Activated CD8-positive, alpha-beta T cell treated with anti-CD3 and anti-CD28 coated beads for 36 hours (primary cell): ENCODE data around the gene C5orf46. TPM values are rescaled to one million over a fixed set of nuclear protein-coding genes. Genes with fewer than 3 reads are reported as not detected.

Experiments
- ATAC-seq: fragments of 200-7000 bp; cut with Tn5 transposase; one replicate; pipeline ENCODE4 v1.10.0; 2021; ENCODE audit warnings: mild to moderate bottlenecking, moderate library complexity
- CTCF ChIA-PET: fragments of 350-600 bp; sonication (Branson Sonifier 250); formaldehyde crosslinking; loops from one replicate; lab custom pipeline; 2021; ENCODE audit warnings: antibody characterized with exemption; lab: Charles Lee
- POLR2A ChIA-PET: fragments of 350-600 bp; sonication (Branson Sonifier 250); formaldehyde crosslinking; loops from one replicate; lab custom pipeline; 2021; ENCODE audit warnings: antibody characterized with exemption; lab: Charles Lee
- DNase-seq: peaks from one replicate; pipeline ENCODE4 v3.0.0-alpha.2; 2020
- H3K27ac Mint-ChIP-seq: one replicate; pipeline ENCODE4 v1.8.0; 2021; ENCODE audit warnings: mild to moderate bottlenecking, mixed read lengths
- H3K27me3 Mint-ChIP-seq: one replicate; pipeline ENCODE4 v1.8.0; 2021; ENCODE audit warnings: mixed read lengths
- H3K36me3 Mint-ChIP-seq: one replicate; pipeline ENCODE4 v1.8.0; 2021; ENCODE audit warnings: low read depth, mixed read lengths
- H3K4me1 Mint-ChIP-seq: one replicate; pipeline ENCODE4 v1.8.0; 2021; ENCODE audit warnings: low read depth, mixed read lengths
- H3K4me3 Mint-ChIP-seq: one replicate; pipeline ENCODE4 v1.8.0; 2021; ENCODE audit warnings: mild to moderate bottlenecking, moderate library complexity, mixed read lengths
- H3K9me3 Mint-ChIP-seq: one replicate; pipeline ENCODE4 v1.8.0; 2021; ENCODE audit warnings: mixed read lengths
- CTCF ChIP-seq: fragments of 200-600 bp; IDR thresholded peaks from one replicate; pipeline ENCODE4 v1.8.0; 2022; ENCODE audit warnings: antibody characterized with exemption, mild to moderate bottlenecking
- intact Hi-C: fragments of 100-400 bp; cut with micrococcal nuclease; formaldehyde crosslinking; loops from one replicate; pipeline ENCODE4 v1.10.0; 2022
- total RNA-seq, 2 experiments: library from RNA; stranded (reverse); gene quantifications; one replicate each; pipeline ENCODE4 v1.2.3, GENCODE V29; 2021

C5orf46 gene
- total RNA-seq, 2 experiments from 2014 or later: not detected

- no peaks in the 10 kb centered on the region for H3K36me3 Mint-ChIP-seq
- CTCF ChIA-PET: no interaction called here
Measured at GRCh38 chr5:147920420-147921030, 14.2 kb upstream of the C5orf46 start.

GRCh38 chr5:147918899-147919298 is 12.6 kb upstream of the C5orf46 start:
- Mint-ChIP-seq H3K4me1 (no peaks in the 10 kb centered on the region), H3K27ac (no peak overlapping the region), H3K36me3 (no peaks in the 10 kb centered on the region), H3K27me3 (peaks cover 4% of the 10 kb centered on the region), H3K4me3 (no peak overlapping the region), H3K9me3 (no peaks in the 10 kb centered on the region)
- intact Hi-C loops: no loop called here
- TF ChIP-seq CTCF: no peak
- ChIA-PET POLR2A (no interaction called here), CTCF (no interaction called here)
- no peak for ATAC-seq
- DNase-seq: no peak

More at GRCh38 chr5:147920420-147921030, 14.2 kb upstream of the C5orf46 start:
- Mint-ChIP-seq H3K9me3 (no peaks in the 10 kb centered on the region), H3K27ac (no peak overlapping the region), H3K4me3 (no peak overlapping the region), H3K27me3 (peaks cover 4% of the 10 kb centered on the region), H3K4me1 (no peaks in the 10 kb centered on the region)
- POLR2A ChIA-PET: no interaction called here
- DNase-seq (no peak), ATAC-seq (no peak)
- intact Hi-C loops: no loop called here
- TF ChIP-seq CTCF: no peak

DNA sequence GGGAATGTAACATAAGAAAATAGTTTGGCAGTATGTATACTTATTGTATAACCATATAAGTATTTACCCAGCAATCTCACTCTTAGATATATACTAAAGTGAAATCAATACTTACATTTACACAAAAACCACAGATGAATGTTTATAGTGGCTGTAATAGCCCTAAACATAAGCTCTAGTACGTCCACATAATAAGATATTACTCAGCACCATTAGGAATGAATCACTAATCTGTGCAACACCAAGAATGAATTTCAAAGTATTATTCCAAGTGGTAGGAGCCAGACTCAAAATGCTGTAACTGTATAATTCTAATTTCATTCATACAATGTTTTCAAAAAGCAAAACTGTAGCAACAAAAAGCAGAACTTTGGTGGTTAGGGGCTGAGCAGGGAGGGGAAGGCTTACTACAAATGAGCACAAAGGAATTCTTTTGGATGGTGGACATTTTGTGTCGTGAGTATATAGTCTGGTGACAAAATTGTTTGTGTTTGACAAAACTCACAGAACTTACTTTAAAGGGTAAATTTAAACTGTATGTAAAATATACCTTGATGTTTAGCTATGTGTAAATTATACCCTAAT is 11.9 kb upstream of the C5orf46 start:
- no peaks in the 10 kb centered on the region for H3K4me1 Mint-ChIP-seq
- intact Hi-C loops: no loop called here
- peaks cover 6% of the 10 kb centered on the region for H3K27me3 Mint-ChIP-seq
- no peaks in the 10 kb centered on the region for H3K9me3 Mint-ChIP-seq
- DNase-seq: no peak
- no peaks in the 10 kb centered on the region for H3K36me3 Mint-ChIP-seq
- CTCF ChIA-PET: no interaction called here
- no peak overlapping the region for H3K4me3 Mint-ChIP-seq
- ATAC-seq: no peak
- POLR2A ChIA-PET: no interaction called here
- H3K27ac Mint-ChIP-seq: no peak overlapping the region
- no peak for TF ChIP-seq CTCF

- ChIA-PET POLR2A (no interaction called here), CTCF (no interaction called here)
- H3K4me3 Mint-ChIP-seq: no peak overlapping the region
- H3K4me1 Mint-ChIP-seq: no peaks in the 10 kb centered on the region
- no peaks in the 10 kb centered on the region for H3K9me3 Mint-ChIP-seq
- DNase-seq (no peak), ATAC-seq (no peak)
- H3K27ac Mint-ChIP-seq: no peak overlapping the region
- TF ChIP-seq CTCF: no peak
- no peaks in the 10 kb centered on the region for H3K36me3 Mint-ChIP-seq
- intact Hi-C loops: no loop called here
- H3K27me3 Mint-ChIP-seq: peaks cover 6% of the 10 kb centered on the region
Measured at GRCh38 chr5:147913786-147914185, 7.4 kb upstream of the C5orf46 start.

- DNase-seq (no peak), ATAC-seq (no peak)
- intact Hi-C loops: no loop called here
- no peak overlapping the region for H3K27ac Mint-ChIP-seq
- TF ChIP-seq CTCF: no peak
- H3K27me3 Mint-ChIP-seq: peaks cover 6% of the 10 kb centered on the region
- H3K4me3 Mint-ChIP-seq: no peak overlapping the region
- H3K36me3 Mint-ChIP-seq: no peaks in the 10 kb centered on the region
- H3K4me1 Mint-ChIP-seq: no peaks in the 10 kb centered on the region
- no peaks in the 10 kb centered on the region for H3K9me3 Mint-ChIP-seq
- ChIA-PET POLR2A (no interaction called here), CTCF (no interaction called here)
Measured at GRCh38 chr5:147912011-147912410, 5.7 kb upstream of the C5orf46 start.
